ENCODE measurements around the gene SELENOH.
"Not testable (repeated sequence)": the region's sequence is repeated elsewhere in the genome, so short reads cannot be mapped to it uniquely, and the experiment has no call there.

The SELENOH gene

GRCh38 chr11:57741132-57742086 lies at the start of gene SELENOH:
SELENOH (plus strand) TSS chr11:57741491; CDS start chr11:57741596, 105 bp downstream.
- DNase-seq (ENCODE audit: low read depth), result peak; percentile 95

- DNase-seq (ENCODE audit: low read depth), result no peak
Observed at GRCh38 chr11:57698843-57699365, 42.4 kb upstream of the SELENOH start.

GRCh38 chr11:57699813-57700212 lies 41.5 kb upstream of the SELENOH start:
- no peak for DNase-seq (ENCODE audit: low read depth)

GRCh38 chr11:57700425-57700824 lies 40.9 kb upstream of the SELENOH start:
- DNase-seq (ENCODE audit: low read depth), result no peak

GRCh38 chr11:57703341-57703740 lies 38.0 kb upstream of the SELENOH start:
- peak; percentile 32 for DNase-seq (ENCODE audit: low read depth)

GRCh38 chr11:57704932-57705331 lies 36.4 kb upstream of the SELENOH start:
- no peak for DNase-seq (ENCODE audit: low read depth)

GRCh38 chr11:57705432-57705831 lies 35.9 kb upstream of the SELENOH start:
- DNase-seq (ENCODE audit: low read depth), result not testable (repeated sequence)

GRCh38 chr11:57709802-57710367 lies 31.4 kb upstream of the SELENOH start:
- no peak for DNase-seq (ENCODE audit: low read depth)

- peak; percentile 28 for DNase-seq (ENCODE audit: low read depth)
Observed at GRCh38 chr11:57711414-57712255, 29.7 kb upstream of the SELENOH start, which contains the start of gene MED19. MED19 (minus strand) TSS chr11:57712215; CDS start chr11:57712179, 36 bp downstream.

- peak; percentile 99 for DNase-seq (ENCODE audit: low read depth)
Observed at GRCh38 chr11:57712256-57713150, 28.8 kb upstream of the SELENOH start, which contains the start of gene TMX2. TMX2 (plus strand) TSS chr11:57712593; CDS start chr11:57712619, 26 bp downstream.

GRCh38 chr11:57713835-57714234 lies 27.5 kb upstream of the SELENOH start:
- no peak for DNase-seq (ENCODE audit: low read depth)

- not testable (repeated sequence) for DNase-seq (ENCODE audit: low read depth)
Observed at GRCh38 chr11:57716726-57717125, 24.6 kb upstream of the SELENOH start.

- DNase-seq (ENCODE audit: low read depth), result no peak
Observed at GRCh38 chr11:57727185-57727584, 14.1 kb upstream of the SELENOH start.

- no peak for DNase-seq (ENCODE audit: low read depth)
Observed at GRCh38 chr11:57728829-57729228, 12.5 kb upstream of the SELENOH start.

- DNase-seq (ENCODE audit: low read depth), result no peak
Observed at GRCh38 chr11:57729479-57729878, 11.8 kb upstream of the SELENOH start.

- DNase-seq (ENCODE audit: low read depth), result no peak
Observed at GRCh38 chr11:57732661-57733060, 8.6 kb upstream of the SELENOH start.

- DNase-seq (ENCODE audit: low read depth), result no peak
Observed at GRCh38 chr11:57735619-57736298, 5.5 kb upstream of the SELENOH start.

GRCh38 chr11:57742087-57742452 lies 779 bp downstream of the SELENOH start:
- no peak for DNase-seq (ENCODE audit: low read depth)

- DNase-seq (ENCODE audit: low read depth), result no peak
Observed at GRCh38 chr11:57744357-57744756, 3.1 kb downstream of the SELENOH start.

- DNase-seq (ENCODE audit: low read depth), result no peak
Observed at GRCh38 chr11:57745206-57745605, 3.9 kb downstream of the SELENOH start.

All from stromal cell of bone marrow (primary cell).